Gastroesophageal sphincter (tissue), 3 donors: ENCODE data around the gene SDK2.

Experiments
- EP300 ChIP-seq: sonication (generic); formaldehyde crosslinking; IDR thresholded peaks from one replicate; pipeline ENCODE4 v1.6.1; 2017; ENCODE audit warnings: antibody characterized with exemption, mild to moderate bottlenecking
- POLR2A ChIP-seq, 2 donors: fragments of 450-650 bp; IDR thresholded peaks; one replicate each; pipeline ENCODE4 v1.6.1; 2017; ENCODE audit warnings: antibody characterized with exemption in 2 of 2, mild to moderate bottlenecking in 2 of 2, moderate library complexity in 1 of 2
- POLR2AphosphoS5 ChIP-seq: sonication (generic); formaldehyde crosslinking; IDR thresholded peaks from one replicate; pipeline ENCODE4 v1.6.1; 2017; ENCODE audit warnings: antibody characterized with exemption
- TF ChIP-seq, protein P1 (sequence below), 4 experiments: fragments of 200-600 bp in 2 of 4; fragments of 450-650 bp in 2 of 4; sonication (generic) in 1 of 4; IDR thresholded peaks; one replicate each; pipeline ENCODE4 v1.5.1; 2017 to 2019; ENCODE audit warnings: antibody characterized with exemption in 4 of 4, mild to moderate bottlenecking in 2 of 4, moderate library complexity in 2 of 4

DNA sequence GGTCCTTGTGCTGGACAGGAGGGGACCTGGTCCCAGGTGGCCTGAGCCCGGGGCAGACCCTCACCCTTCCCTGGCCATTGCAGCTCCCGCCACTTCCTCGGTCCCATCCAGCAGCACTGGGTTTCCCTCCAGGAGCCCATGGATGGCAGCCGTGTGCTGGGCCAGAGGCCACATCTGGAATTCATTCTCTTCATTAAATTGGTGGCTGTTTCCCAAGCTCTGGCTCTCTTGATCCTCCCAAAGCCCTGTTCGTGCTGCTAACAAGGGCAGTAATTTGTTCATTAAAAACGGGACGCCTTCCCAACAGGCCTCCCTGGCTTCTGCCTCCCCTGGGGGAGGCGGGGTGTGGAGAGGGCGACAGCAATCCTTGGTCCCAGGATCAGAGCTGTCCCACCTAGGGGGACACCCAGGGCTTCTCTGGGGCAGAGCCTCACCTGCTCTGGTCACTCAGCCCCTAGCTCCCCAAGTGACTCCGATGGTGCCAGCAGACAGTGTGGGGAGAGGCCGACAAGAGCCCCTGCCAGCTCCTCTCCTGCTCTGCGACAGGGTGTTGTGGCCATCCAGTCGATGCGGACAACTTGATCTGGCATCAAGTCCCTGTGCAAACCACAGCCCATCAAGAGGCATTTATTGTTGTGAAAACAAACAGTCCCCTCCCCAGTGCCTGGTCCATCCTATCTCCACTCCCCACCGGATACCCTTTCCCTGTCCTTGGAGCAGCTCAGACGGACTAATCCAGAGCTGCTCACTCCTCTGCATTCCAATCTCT, 44.0 kb downstream of the SDK2 start:
- TF ChIP-seq POLR2A (IDR thresholded peaks at IDR 0.05) (no peak), EP300 (no peak), POLR2AphosphoS5 (no peak)
- TF ChIP-seq, protein P1, sequence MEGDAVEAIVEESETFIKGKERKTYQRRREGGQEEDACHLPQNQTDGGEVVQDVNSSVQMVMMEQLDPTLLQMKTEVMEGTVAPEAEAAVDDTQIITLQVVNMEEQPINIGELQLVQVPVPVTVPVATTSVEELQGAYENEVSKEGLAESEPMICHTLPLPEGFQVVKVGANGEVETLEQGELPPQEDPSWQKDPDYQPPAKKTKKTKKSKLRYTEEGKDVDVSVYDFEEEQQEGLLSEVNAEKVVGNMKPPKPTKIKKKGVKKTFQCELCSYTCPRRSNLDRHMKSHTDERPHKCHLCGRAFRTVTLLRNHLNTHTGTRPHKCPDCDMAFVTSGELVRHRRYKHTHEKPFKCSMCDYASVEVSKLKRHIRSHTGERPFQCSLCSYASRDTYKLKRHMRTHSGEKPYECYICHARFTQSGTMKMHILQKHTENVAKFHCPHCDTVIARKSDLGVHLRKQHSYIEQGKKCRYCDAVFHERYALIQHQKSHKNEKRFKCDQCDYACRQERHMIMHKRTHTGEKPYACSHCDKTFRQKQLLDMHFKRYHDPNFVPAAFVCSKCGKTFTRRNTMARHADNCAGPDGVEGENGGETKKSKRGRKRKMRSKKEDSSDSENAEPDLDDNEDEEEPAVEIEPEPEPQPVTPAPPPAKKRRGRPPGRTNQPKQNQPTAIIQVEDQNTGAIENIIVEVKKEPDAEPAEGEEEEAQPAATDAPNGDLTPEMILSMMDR (IDR thresholded peaks at IDR 0.05): no peak
